Uterus (tissue), 2 donors: ENCODE data around the gene PABPN1L.

Source experiments
- POLR2A ChIP-seq, 2 donors: fragments of 450-650 bp; IDR thresholded peaks; one replicate each; pipeline ENCODE4 v1.6.1; 2016; ENCODE audit warnings: antibody characterized with exemption in 2 of 2, mild to moderate bottlenecking in 1 of 2, moderate library complexity in 1 of 2
- TF ChIP-seq, protein P1 (sequence below), 4 experiments: fragments of 200-600 bp in 2 of 4; fragments of 450-650 bp in 2 of 4; sonication (generic) in 2 of 4; IDR thresholded peaks; one replicate each; pipeline ENCODE4 v1.5.1; 2016 to 2019; ENCODE audit warnings: antibody characterized with exemption in 4 of 4, mild to moderate bottlenecking in 2 of 4, moderate library complexity in 1 of 4

- TF ChIP-seq, protein P1, sequence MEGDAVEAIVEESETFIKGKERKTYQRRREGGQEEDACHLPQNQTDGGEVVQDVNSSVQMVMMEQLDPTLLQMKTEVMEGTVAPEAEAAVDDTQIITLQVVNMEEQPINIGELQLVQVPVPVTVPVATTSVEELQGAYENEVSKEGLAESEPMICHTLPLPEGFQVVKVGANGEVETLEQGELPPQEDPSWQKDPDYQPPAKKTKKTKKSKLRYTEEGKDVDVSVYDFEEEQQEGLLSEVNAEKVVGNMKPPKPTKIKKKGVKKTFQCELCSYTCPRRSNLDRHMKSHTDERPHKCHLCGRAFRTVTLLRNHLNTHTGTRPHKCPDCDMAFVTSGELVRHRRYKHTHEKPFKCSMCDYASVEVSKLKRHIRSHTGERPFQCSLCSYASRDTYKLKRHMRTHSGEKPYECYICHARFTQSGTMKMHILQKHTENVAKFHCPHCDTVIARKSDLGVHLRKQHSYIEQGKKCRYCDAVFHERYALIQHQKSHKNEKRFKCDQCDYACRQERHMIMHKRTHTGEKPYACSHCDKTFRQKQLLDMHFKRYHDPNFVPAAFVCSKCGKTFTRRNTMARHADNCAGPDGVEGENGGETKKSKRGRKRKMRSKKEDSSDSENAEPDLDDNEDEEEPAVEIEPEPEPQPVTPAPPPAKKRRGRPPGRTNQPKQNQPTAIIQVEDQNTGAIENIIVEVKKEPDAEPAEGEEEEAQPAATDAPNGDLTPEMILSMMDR (IDR thresholded peaks at IDR 0.05), result no peak
- no peak for TF ChIP-seq POLR2A (IDR thresholded peaks at IDR 0.05)
Measured at GRCh38 chr16:88848557-88848956, 17.9 kb downstream of the PABPN1L start.
